CD4-positive, alpha-beta T cell (primary cell): ENCODE results near the gene CHGA. TPM values are rescaled to one million over a fixed set of nuclear protein-coding genes. Genes with fewer than 3 reads are reported as not detected.

ENCODE experiments used
- ATAC-seq: fragments of 200-7000 bp; cut with Tn5 transposase; one replicate; pipeline ENCODE4 v1.10.0; 2022; ENCODE audit warnings: mild to moderate bottlenecking; ENCODE audit not compliant: poor library complexity
- CTCF ChIA-PET: fragments of 350-600 bp; sonication (Branson Sonifier 250); formaldehyde crosslinking; loops from one replicate; lab custom pipeline; 2021; ENCODE audit warnings: antibody characterized with exemption, inconsistent platforms; lab: Charles Lee
- POLR2A ChIA-PET: fragments of 350-600 bp; sonication (Branson Sonifier 250); formaldehyde crosslinking; loops from one replicate; lab custom pipeline; 2021; ENCODE audit warnings: antibody characterized with exemption, inconsistent platforms; lab: Charles Lee
- DNase-seq, 14 experiments: peaks; one replicate each; pipeline ENCODE4 v3.0.0-alpha.2; 2013 to 2020; ENCODE audit warnings: mixed read lengths in 2 of 14
- H3K27ac ChIP-seq, 2 donors: one replicate each; pipeline versions ENCODE4 v1.5.1 to v1.7.0; 2013; ENCODE audit warnings: low read length in 2 of 2, low read depth in 1 of 2, mild to moderate bottlenecking in 1 of 2
- H3K27me3 ChIP-seq, 2 experiments: 1 replicate in 1 of 2; 2 replicates in 1 of 2; pipeline versions ENCODE4 v1.6.1 to v1.7.0; 2013; ENCODE audit warnings: low read length in 2 of 2, control low read depth in 1 of 2, mild to moderate bottlenecking in 1 of 2, moderate library complexity in 1 of 2; ENCODE audit not compliant: insufficient read depth in 2 of 2, control insufficient read depth in 1 of 2
- H3K36me3 ChIP-seq: one replicate; pipeline ENCODE4 v1.6.1; 2013; ENCODE audit warnings: low read length, control low read depth; ENCODE audit not compliant: insufficient read depth
- H3K4me1 ChIP-seq: one replicate; pipeline ENCODE4 v1.6.1; 2013; ENCODE audit warnings: low read length, control low read depth; ENCODE audit not compliant: insufficient read depth
- H3K4me3 ChIP-seq: one replicate; pipeline ENCODE4 v1.5.1; 2013; ENCODE audit warnings: mild to moderate bottlenecking, low read length, moderate library complexity
- H3K9me3 ChIP-seq, 2 experiments: 1 replicate in 1 of 2; 2 replicates in 1 of 2; pipeline versions ENCODE4 v1.6.1 to v1.7.0; 2013; ENCODE audit warnings: low read length in 2 of 2, mild to moderate bottlenecking in 2 of 2, control low read depth in 1 of 2, moderate library complexity in 1 of 2; ENCODE audit not compliant: control insufficient read depth in 1 of 2, insufficient read depth in 1 of 2
- H3K27ac Mint-ChIP-seq: one replicate; pipeline ENCODE4 v1.8.0; 2020; ENCODE audit warnings: mixed read lengths
- H3K27me3 Mint-ChIP-seq: one replicate; pipeline ENCODE4 v1.8.0; 2021; ENCODE audit warnings: mixed read lengths
- H3K36me3 Mint-ChIP-seq: one replicate; pipeline ENCODE4 v1.8.0; 2021; ENCODE audit warnings: low read depth, mixed read lengths
- H3K4me1 Mint-ChIP-seq: one replicate; pipeline ENCODE4 v1.8.0; 2021; ENCODE audit warnings: low read depth, mixed read lengths
- H3K4me3 Mint-ChIP-seq: one replicate; pipeline ENCODE4 v1.8.0; 2020; ENCODE audit warnings: mild to moderate bottlenecking, mixed read lengths
- H3K9me3 Mint-ChIP-seq: one replicate; pipeline ENCODE4 v1.8.0; 2020; ENCODE audit warnings: mixed read lengths
- CTCF ChIP-seq: fragments of 200-600 bp; IDR thresholded peaks from one replicate; pipeline ENCODE4 v1.8.0; 2022; ENCODE audit warnings: antibody characterized with exemption, mild to moderate bottlenecking
- intact Hi-C, 2 experiments: fragments of 100-400 bp; cut with DNase I in 1 of 2; cut with micrococcal nuclease in 1 of 2; formaldehyde crosslinking; loops; one replicate each; pipeline versions ENCODE4 v1.15.1 to v1.9.0; 2023 to 2025; cut with DNase I, micrococcal nuclease
- total RNA-seq, 174 experiments: library from RNA in 2 of 174; stranded (reverse) in 2 of 174; gene quantifications; one replicate each; pipeline ENCODE4 v1.2.3 and lab custom pipeline; 2021 to 2026

Gene CHGA
- total RNA-seq, 2 experiments from 2014 or later: not detected

- no peak for TF ChIP-seq CTCF
- no peak for ATAC-seq
- ChIA-PET CTCF (no interaction called here), POLR2A (no interaction called here)
- Mint-ChIP-seq H3K27me3 (no peaks in the 10 kb centered on the region), H3K9me3 (no peaks in the 10 kb centered on the region), H3K4me1 (no peaks in the 10 kb centered on the region), H3K36me3 (peaks cover 16% of the 10 kb centered on the region), H3K4me3 (no peak overlapping the region), H3K27ac (no peak overlapping the region)
- H3K4me1 ChIP-seq: no peaks in the 10 kb centered on the region
- no peak overlapping the region for H3K4me3 ChIP-seq
- no peak overlapping the region for H3K27ac ChIP-seq
- intact Hi-C loops: no loop called here
- H3K27me3 ChIP-seq: no peaks in the 10 kb centered on the region
- H3K9me3 ChIP-seq: no peaks in the 10 kb centered on the region
- no peak for DNase-seq
- H3K36me3 ChIP-seq: peaks cover 28% of the 10 kb centered on the region
Observed at GRCh38 chr14:92938235-92938875, 15.4 kb downstream of the CHGA start.

GRCh38 chr14:92938890-92939671 lies 16.1 kb downstream of the CHGA start:
- H3K9me3 Mint-ChIP-seq: no peaks in the 10 kb centered on the region
- Histone ChIP-seq H3K27ac (no peak overlapping the region), H3K4me3 (no peak overlapping the region), H3K4me1 (no peaks in the 10 kb centered on the region), H3K9me3 (no peaks in the 10 kb centered on the region), H3K27me3 (no peaks in the 10 kb centered on the region), H3K36me3 (peaks cover 35% of the 10 kb centered on the region)
- no peak overlapping the region for H3K4me3 Mint-ChIP-seq
- peaks cover 16% of the 10 kb centered on the region for H3K36me3 Mint-ChIP-seq
- no peaks in the 10 kb centered on the region for H3K27me3 Mint-ChIP-seq
- no peak for DNase-seq
- H3K27ac Mint-ChIP-seq: no peak overlapping the region
- POLR2A ChIA-PET: no interaction called here
- no peak for ATAC-seq
- no peak for TF ChIP-seq CTCF
- H3K4me1 Mint-ChIP-seq: no peaks in the 10 kb centered on the region
- intact Hi-C loops: no loop called here
- CTCF ChIA-PET: no interaction called here

GRCh38 chr14:92939699-92940098 lies 16.7 kb downstream of the CHGA start:
- Mint-ChIP-seq H3K4me1 (no peaks in the 10 kb centered on the region), H3K36me3 (peaks cover 23% of the 10 kb centered on the region), H3K9me3 (no peaks in the 10 kb centered on the region), H3K4me3 (no peak overlapping the region), H3K27ac (no peak overlapping the region), H3K27me3 (no peaks in the 10 kb centered on the region)
- no peaks in the 10 kb centered on the region for H3K9me3 ChIP-seq
- no peak overlapping the region for H3K27ac ChIP-seq
- CTCF ChIA-PET: no interaction called here
- no peaks in the 10 kb centered on the region for H3K4me1 ChIP-seq
- H3K36me3 ChIP-seq: peaks cover 37% of the 10 kb centered on the region
- ATAC-seq: no peak
- no peak overlapping the region for H3K4me3 ChIP-seq
- DNase-seq: no peak
- intact Hi-C loops: no loop called here
- TF ChIP-seq CTCF: no peak
- POLR2A ChIA-PET: no interaction called here
- no peaks in the 10 kb centered on the region for H3K27me3 ChIP-seq
